Measurements from ENCODE around the gene STRAP. TPM values are rescaled to one million over a fixed set of nuclear protein-coding genes. Genes with fewer than 3 reads are reported as not detected.

The STRAP gene
- total and polyA plus RNA-seq, 2 of the 13 experiments (the other 11 are each of a cell fraction or from before 2014, with no cell fraction given) = 66.9 to 118 TPM

GRCh38 chr12:15882118-15882971 lies at the start of gene STRAP (continued):
- no peak for TF ChIP-seq SOX6 (IDR thresholded peaks at IDR 0.05)
- peak; percentile 76 for TF ChIP-seq SOX6 (CRISPR knock-in tag; IDR thresholded peaks at IDR 0.05)
- TF ChIP-seq ZNF501 (CRISPR knock-in tag; IDR thresholded peaks at IDR 0.05) = peak; percentile 55; the same call in 1 of the 2 replicates
- no peak for TF ChIP-seq SETDB1 (CRISPR knock-in tag; IDR thresholded peaks at IDR 0.05; ENCODE audit: borderline replicate concordance)
- TF ChIP-seq NFKB2 (CRISPR knock-in tag; IDR thresholded peaks at IDR 0.05; ENCODE audit: borderline replicate concordance) = peak; percentile 95; the same call in 1 of the 2 replicates
- TF ChIP-seq HMGXB3 (CRISPR knock-in tag; IDR thresholded peaks at IDR 0.05; ENCODE audit: borderline replicate concordance) = no peak
- TF ChIP-seq TFDP1 (CRISPR knock-in tag; IDR thresholded peaks at IDR 0.05; ENCODE audit: borderline replicate concordance) = peak; percentile 35; the same call in 1 of the 2 replicates
- peak; percentile 86 for TF ChIP-seq SP2 (CRISPR knock-in tag; IDR thresholded peaks at IDR 0.05)
- TF ChIP-seq TRIM24 (CRISPR knock-in tag; IDR thresholded peaks at IDR 0.05) = no peak
- TF ChIP-seq AGO1 (IDR thresholded peaks at IDR 0.05; ENCODE audit: low read depth, low read length, poor library complexity, severe bottlenecking) = no peak
- no peak for TF ChIP-seq ZNF550 (CRISPR knock-in tag; IDR thresholded peaks at IDR 0.05; ENCODE audit: borderline replicate concordance)
- peak; percentile 88 for TF ChIP-seq SAP130 (CRISPR knock-in tag; IDR thresholded peaks at IDR 0.05; ENCODE audit: low read depth)
- TF ChIP-seq MTF2 (CRISPR knock-in tag; IDR thresholded peaks at IDR 0.05; ENCODE audit: borderline replicate concordance) = peak; percentile 60; the same call in 1 of the 2 replicates
- TF ChIP-seq HNRNPL (IDR thresholded peaks at IDR 0.05; ENCODE audit: low read depth, low read length) = 0 out of 2 replicates have a peak, but pooled peaks have one; percentile 39
- TF ChIP-seq ZNF780A (CRISPR knock-in tag; IDR thresholded peaks at IDR 0.05) = no peak
- peak; percentile 68; the same call in 1 of the 2 replicates for TF ChIP-seq GATA4 (IDR thresholded peaks at IDR 0.05; ENCODE audit: borderline replicate concordance, low read depth)
- 0 out of 2 replicates have a peak, but pooled peaks have one; percentile 59 for TF ChIP-seq TEF (CRISPR knock-in tag; IDR thresholded peaks at IDR 0.05)
- peak; percentile 80 for TF ChIP-seq ZBTB39 (CRISPR knock-in tag; IDR thresholded peaks at IDR 0.05)

All from HepG2 (cell line).